Embryonic facial prominence (tissue), 1 donor: ENCODE measurements around the gene NFKBIE.
"Not testable (repeated sequence)": the region's sequence is repeated elsewhere in the genome, so short reads cannot be mapped to it uniquely, and the experiment has no call there.

ENCODE experiments used
- DNase-seq: peaks from one replicate; pipeline ENCODE4 v3.0.0-alpha.2; 2016; ENCODE audit errors: extremely low spot score

NFKBIE gene

DNA sequence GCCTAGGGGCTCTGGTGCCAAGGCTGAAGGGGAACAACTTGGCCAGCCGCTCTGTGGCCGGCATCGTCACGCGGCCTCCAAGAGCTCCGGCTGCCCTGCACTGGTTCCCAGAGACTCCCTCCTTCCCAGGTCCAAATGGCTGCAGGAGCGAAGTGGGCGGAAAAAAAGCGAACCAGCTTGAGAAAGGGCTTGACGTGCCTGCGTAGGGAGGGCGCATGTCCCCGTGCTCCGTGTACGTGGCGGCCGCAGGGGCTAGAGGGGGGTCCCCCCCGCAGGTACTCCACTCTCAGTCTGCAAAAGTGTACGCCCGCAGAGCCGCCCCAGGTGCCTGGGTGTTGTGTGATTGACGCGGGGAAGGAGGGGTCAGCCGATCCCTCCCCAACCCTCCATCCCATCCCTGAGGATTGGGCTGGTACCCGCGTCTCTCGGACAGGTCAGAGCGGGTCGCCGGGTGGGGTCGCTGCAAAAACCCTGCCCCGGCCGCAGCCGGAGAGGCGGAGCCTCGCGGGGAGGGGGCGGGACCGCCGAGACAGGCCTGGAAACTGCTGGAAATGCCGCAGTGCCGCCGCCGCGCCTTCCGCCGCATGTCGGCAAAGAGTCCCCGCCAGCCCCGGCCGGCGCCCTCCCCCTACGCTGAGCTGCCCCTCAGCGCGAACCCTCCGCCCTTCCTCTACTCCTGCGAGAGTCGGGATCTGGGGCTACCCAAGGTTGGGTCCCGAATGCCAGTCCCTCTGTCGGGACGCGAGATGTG, 19.3 kb downstream of the NFKBIE start:
- DNase-seq = no peak

DNA sequence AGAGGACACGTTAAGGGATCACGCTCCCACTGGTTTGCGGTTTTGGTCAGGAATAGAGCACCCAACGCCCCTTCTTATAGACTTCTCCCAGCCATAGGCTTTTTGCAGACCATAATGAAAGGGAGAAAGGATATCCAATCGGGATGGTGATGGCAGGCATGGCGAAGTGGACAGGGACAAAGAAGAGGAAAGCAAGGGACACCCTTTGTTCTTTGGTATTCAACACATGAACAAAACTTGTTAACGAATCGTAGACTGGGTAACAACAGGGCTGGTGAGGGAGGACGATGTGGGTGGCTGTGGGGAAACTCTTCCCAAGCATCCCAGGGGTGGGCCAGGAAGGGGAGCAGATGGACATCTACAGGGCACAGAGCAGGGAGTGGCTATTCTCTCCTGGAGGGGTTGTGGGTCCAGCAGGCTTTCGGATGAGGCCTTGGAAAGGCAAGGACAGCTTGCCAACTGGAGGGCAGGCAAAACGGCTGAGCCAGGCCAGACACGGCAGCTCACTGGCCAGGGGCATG, 19.9 kb downstream of the NFKBIE start:
- DNase-seq = no peak

GRCh38 chr6:44243345-44243744, 22.0 kb downstream of the NFKBIE start:
- DNase-seq = no peak

DNA sequence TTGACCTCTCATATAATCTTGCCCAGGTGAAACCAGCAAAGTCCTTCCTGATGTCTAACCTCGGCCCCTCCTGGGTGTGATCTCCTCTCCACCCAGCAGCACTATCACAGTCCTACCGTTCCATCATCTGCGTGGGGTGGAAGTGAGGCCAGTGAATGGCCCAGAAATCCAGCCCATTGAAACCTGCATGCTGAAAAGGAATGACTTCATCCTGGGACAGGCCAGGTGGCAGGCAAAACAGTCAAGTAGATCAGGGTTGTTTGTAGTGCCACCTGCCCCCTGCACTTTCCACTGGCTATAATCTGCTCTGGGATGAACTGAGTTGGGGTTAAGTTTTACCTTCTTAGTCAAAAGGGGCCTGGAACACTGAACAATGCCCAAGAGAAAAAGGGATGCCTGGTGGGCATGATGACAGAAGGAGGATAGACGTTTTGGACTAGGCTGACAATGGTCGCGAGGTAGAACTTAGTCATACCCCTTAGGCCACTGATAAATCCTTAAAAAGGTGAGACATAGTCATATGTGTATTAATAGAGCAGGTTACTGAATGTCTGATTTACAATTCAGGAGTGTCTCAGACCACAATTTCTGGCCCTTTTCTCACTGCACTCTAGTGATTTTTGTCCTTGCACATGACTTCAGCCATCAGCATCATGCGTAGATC, 26.5 kb downstream of the NFKBIE start:
- DNase-seq = no peak

GRCh38 chr6:44237813-44238433, 27.4 kb downstream of the NFKBIE start:
- DNase-seq = no peak

GRCh38 chr6:44237021-44237812, 28.1 kb downstream of the NFKBIE start:
- peak; percentile 68 for DNase-seq

- no peak for DNase-seq
These were observed 29.3 kb downstream of the NFKBIE start for GRCh38 chr6:44235891-44236516.

DNA sequence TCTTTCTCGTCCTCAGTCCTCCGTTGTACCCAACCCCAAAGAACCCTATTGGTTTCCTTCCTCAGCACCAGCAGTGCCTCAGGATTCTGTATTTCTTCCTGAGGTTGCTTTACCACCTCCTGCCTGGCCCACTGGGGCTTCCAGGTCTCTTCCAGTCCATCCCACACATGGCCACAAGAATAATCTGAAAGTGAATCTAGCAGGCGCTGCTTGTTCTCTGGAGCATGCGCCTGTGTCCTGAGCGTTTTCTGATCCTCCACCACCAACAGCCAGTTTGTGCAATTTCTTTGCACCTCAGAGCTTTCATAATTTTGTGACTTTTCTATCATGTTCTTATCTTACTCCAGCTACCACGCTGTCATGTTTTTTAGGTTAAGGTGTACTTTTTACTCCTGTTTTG, 30.1 kb downstream of the NFKBIE start:
- DNase-seq = no peak

DNA sequence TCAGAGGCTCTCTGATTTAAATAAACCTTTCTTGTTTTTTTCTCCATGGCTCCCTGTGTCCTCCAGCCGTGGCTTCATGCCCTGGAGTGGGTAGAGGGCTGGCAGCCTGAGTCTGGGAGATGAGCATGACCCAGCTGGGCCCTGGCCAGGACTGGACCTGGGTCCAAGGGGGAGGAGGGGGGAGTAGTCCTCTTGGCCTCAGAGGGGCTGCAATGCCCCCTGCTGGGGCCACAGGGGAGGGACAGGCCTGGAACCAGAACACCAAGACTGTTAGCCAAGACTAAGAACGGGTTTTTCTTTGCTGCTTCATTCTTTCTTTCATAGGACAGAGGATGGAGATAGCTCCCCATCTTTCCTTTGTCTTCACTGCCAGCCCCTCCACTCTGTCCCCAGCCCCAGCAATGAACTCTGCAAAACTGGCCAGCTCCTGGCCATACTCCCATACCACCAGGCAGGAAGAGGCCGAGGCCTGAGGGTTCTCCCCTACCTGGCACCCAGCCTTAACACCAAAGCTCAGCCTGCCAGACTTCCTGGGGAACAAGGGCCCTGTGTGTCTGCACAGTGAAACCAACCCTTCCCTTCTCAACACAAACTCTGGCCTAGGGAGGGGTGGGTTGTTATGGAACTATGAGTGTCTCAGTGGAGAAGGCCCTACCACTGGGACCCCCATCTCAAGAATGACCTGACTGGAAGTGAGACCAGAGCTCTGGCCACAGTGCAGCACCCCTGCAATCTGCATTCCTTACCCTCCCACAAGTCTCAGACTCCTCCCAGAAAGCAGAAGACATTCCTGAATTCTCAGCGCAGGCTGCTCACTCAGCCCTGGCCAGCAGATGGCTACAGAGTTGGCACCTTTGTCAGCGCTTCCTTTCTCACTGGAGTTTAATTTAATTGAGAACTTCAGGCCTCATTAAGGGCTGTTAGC, 31.0 kb downstream of the NFKBIE start:
- DNase-seq = no peak

GRCh38 chr6:44233567-44234100, 31.7 kb downstream of the NFKBIE start:
- no peak for DNase-seq

DNA sequence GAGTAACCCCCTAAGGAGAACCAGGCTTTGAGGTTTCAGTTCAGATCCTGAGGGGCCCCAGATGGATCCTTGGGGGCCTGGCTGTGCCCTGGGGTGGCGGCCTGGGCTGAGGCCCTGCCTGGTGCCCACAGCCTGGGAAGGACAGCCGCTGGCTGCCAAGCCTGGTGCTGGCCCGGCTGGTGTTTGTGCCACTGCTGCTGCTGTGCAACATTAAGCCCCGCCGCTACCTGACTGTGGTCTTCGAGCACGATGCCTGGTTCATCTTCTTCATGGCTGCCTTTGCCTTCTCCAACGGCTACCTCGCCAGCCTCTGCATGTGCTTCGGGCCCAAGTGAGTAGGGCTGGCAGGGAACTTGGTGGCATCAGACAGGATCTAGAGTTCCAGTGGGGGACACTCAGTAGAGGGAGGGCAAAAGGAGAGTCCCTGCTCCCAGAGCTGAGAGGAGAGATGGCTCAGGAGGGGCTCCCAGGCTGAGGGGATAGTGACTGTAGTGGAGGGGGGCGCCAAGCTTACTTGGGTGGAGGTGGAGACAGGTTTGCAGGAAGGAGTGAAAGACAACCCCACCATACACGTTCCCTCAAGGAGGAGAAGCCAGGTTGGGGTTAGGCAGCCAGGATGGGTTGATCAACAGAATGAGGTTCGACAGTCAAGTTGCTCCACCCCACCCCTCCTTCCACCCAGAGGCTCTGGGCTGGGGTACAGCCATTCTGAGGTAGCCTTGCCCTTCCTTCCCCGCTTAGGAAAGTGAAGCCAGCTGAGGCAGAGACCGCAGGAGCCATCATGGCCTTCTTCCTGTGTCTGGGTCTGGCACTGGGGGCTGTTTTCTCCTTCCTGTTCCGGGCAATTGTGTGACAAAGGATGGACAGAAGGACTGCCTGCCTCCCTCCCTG, 32.4 kb downstream of the NFKBIE start:
- no peak for DNase-seq

GRCh38 chr6:44231426-44231825, 33.9 kb downstream of the NFKBIE start:
- not testable (repeated sequence) for DNase-seq

DNA sequence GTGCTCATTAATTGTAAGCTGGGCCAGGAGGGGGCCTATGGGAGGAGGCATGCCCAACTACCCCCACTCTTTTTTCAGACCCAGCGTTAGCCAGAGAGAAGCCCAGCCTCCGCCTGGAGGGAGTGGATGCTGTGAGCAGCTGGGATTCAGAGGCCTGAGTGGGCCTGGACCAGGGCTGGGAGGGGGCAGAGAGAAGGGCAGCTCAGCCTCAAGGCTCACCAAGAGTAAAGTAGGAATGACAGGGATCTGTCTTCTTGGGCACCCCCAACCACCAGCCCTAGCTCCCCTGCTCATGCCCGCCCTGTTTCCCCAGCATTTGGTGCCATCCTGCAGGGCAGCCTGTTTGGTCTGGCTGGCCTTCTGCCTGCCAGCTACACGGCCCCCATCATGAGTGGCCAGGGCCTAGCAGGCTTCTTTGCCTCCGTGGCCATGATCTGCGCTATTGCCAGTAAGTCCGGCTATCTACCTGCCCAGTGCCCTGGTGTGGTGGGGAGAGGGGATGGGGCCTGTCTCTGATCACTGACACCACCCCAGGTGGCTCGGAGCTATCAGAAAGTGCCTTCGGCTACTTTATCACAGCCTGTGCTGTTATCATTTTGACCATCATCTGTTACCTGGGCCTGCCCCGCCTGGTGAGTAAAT, 35.2 kb downstream of the NFKBIE start:
- no peak for DNase-seq

- no peak for DNase-seq
These were observed 35.8 kb downstream of the NFKBIE start for GRCh38 chr6:44229376-44230033.

DNA sequence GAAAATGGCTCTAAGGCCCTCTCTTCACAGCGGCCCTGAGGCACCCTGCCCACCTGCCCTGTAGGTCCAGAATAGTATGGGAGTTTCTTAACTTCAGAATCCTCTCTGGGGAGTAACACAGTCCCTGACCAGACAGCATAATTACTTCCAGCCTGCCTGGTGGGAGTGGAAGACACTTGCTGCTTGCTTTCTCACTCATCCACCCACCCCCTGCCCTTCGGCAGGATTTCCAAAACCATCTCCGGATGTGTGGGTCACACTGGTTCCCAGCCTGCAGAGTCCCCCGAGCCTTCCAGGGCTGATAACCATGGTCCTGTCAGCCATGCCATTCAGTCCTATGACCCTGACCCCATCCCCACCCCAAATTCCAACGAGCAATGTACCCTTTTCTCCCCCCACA, 36.5 kb downstream of the NFKBIE start:
- DNase-seq = no peak

DNA sequence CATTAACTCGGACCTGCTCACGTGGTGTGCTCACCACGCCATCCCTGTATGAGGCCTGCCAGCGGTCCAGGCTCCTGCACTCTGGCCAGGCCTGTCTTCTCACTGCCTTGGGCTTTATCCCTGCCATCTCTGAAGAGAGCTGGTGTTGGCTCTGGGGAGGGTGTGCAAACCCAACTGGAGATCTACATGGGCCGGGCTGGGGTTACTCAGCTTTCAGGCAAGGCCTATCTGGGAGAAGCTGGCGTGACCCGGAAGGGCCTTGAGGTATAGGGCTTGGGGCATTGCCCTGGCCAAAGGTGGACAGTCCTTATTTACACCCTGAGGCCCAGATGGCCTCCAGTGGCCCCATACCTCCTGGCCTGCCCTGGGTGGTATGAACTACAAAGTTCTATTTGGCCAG, 36.9 kb downstream of the NFKBIE start:
- DNase-seq = no peak

DNA sequence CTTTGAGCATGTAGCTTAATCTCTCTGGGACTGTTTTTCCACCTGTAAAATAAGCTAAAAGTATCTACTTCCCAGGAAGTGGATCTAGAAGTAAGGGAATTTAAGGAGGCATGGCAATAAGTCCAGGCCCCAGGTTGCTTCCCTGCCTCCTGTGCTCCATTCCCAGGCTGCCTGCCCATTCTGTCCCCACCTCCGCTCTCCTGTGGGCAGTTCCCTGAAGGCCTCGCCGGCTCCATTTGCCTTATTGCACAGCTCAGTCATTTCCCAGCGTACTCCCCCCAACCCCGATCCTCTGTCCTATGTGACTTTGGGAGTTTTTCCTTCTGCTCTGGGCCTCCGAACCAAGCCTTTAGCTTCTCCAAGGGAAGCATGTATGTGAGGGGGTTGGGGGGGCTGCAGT, 37.3 kb downstream of the NFKBIE start:
- no peak for DNase-seq

DNA sequence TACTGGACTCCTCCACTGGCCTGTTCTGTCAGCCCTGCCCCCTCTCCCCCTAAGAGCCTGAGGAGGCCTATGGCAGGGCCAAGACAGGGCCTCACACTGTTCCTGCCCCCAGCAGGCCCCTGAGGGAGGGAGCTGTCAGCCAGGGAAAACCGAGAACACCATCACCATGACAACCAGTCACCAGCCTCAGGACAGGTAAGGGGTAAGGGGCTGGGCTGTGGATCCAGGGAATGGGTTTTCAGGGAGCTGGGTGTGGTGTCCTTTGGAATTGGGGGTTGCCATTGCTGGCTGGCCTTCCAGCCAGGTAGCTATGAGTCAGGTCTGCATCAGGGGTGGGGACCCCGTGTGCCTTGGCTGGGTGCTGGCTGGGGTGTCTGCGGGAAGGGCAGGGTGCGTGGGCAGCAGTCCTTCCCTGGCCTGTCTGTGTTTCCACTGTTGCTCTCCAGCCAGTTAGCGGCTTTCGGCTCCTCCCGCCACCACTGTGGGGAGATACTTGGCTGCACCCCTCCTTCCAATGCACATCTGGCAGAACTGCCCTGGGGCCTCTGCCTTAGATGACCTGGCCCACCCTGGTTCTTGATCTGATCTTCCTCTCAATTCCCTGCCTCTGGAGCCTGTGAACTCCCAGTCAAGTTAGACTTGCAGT, 38.1 kb downstream of the NFKBIE start:
- DNase-seq = no peak
